ENCODE measurements around the gene SNRNP27. TPM values are rescaled to one million over a fixed set of nuclear protein-coding genes. Genes with fewer than 3 reads are reported as not detected.

The SNRNP27 gene
- total RNA-seq, 1 experiment from 2014 or later, result 80.0 TPM

GRCh38 chr2:69954084-69954483 lies 60.3 kb downstream of the SNRNP27 start:
- H3K4me2 ChIP-seq (ENCODE audit: low read depth, low read length, poor library complexity, severe bottlenecking), result peak overlapping the region; percentile 4

More at GRCh38 chr2:69954084-69954483, 60.3 kb downstream of the SNRNP27 start:
- no peaks in the 10 kb centered on the region for H3K9me2 ChIP-seq (replicated peaks; ENCODE audit: insufficient read depth, low read length)
- no peaks in the 10 kb centered on the region for H3K9me3 ChIP-seq (ENCODE audit: low read length)
- DNase-seq, result peak; percentile 69
- H4K20me1 ChIP-seq (ENCODE audit: insufficient read depth, low read depth, low read length), result no peaks in the 10 kb centered on the region
- peaks cover 11% of the 10 kb centered on the region for H3K4me1 ChIP-seq (ENCODE audit: low read length)
- no peaks in the 10 kb centered on the region for H3K79me2 ChIP-seq (ENCODE audit: low read length)
- no peak overlapping the region for H3K4me3 ChIP-seq (ENCODE audit: low read length)
- H3K27me3 ChIP-seq (ENCODE audit: low read length), result no peaks in the 10 kb centered on the region
- no peak overlapping the region for H3K27ac ChIP-seq (ENCODE audit: low read length)
- peak overlapping the region; percentile 22; the same call in 1 of the 2 replicates for H2AFZ ChIP-seq (ENCODE audit: low read length)
- no peaks in the 10 kb centered on the region for H3K36me3 ChIP-seq (ENCODE audit: insufficient read depth, low read length)
- H3K9ac ChIP-seq (ENCODE audit: low read length), result no peak overlapping the region

Small RNAs within 50 kb of the gene (small RNA-seq; reads per million reads assigned to genes)
- not detected for gene RPL23AP92

Other genes with a start within 250 kb of the SNRNP27 start
- 1.1 and 2.4 TPM in 2 replicates for gene ANXA4, start 151.8 kb upstream of the SNRNP27 start, total RNA-seq (2014; rRNA removed; shearing (Covaris generic); ENCODE audit: low replicate concordance)
- gene GMCL1, start 64.3 kb upstream of the SNRNP27 start, total RNA-seq (2014; rRNA removed; shearing (Covaris generic); ENCODE audit: low replicate concordance), result 34.4 and 75.3 TPM in 2 replicates
- 16.1 and 29.3 TPM in 2 replicates for gene MXD1, start 21.2 kb downstream of the SNRNP27 start, total RNA-seq (2014; rRNA removed; shearing (Covaris generic); ENCODE audit: low replicate concordance)
- gene ASPRV1, start 67.7 kb downstream of the SNRNP27 start, total RNA-seq (2014; rRNA removed; shearing (Covaris generic); ENCODE audit: low replicate concordance), result 0.71 and 1.3 TPM in 2 replicates
- gene PCBP1, start 193.5 kb downstream of the SNRNP27 start, total RNA-seq (2014; rRNA removed; shearing (Covaris generic); ENCODE audit: low replicate concordance), result 91.7 and 128 TPM in 2 replicates